ENCODE measurements around the gene FAM83D.
A peak's percentile ranks its signal among the peaks of the same experiment; 100 is the strongest.

The FAM83D gene

GRCh38 chr20:38924718-38925117 lies 1.5 kb upstream of the FAM83D start:
- Histone ChIP-seq H3K4me1 (ENCODE audit: control insufficient read depth, insufficient read depth, low read depth, low read length) (peaks cover 6% of the 10 kb centered on the region), H3K4ac (ENCODE audit: low read depth in 1 of 2, low read length in 2 of 2) (no peak overlapping the region), H3K9me3 (ENCODE audit: control insufficient read depth, low read length) (no peaks in the 10 kb centered on the region), H2AK5ac (ENCODE audit: low read length, severe bottlenecking) (no peak overlapping the region), H3K27ac (ENCODE audit: low read length, poor library complexity, severe bottlenecking) (no peak overlapping the region), H3K36me3 (ENCODE audit: control insufficient read depth in 1 of 2, insufficient read depth in 2 of 2, low read depth in 1 of 2, low read length in 2 of 2) (no peaks in the 10 kb centered on the region), H3K14ac (ENCODE audit: low read length in 2 of 2) (no peak overlapping the region), H2AFZ (ENCODE audit: low read depth, low read length) (no peak overlapping the region), H3K23ac (ENCODE audit: low read length in 2 of 2) (no peak overlapping the region), H3K4me2 (ENCODE audit: low read length, poor library complexity, severe bottlenecking) (no peak overlapping the region), H2BK12ac (ENCODE audit: low read length in 2 of 2) (no peak overlapping the region), H3K9ac (ENCODE audit: low read length) (no peak overlapping the region), H3K18ac (ENCODE audit: low read depth in 1 of 2, low read length in 2 of 2) (no peak overlapping the region), H2BK120ac (ENCODE audit: low read depth, low read length) (no peak overlapping the region), H4K8ac (ENCODE audit: low read length) (no peak overlapping the region), H3K4me3 (ENCODE audit: insufficient read depth in 1 of 2, low read depth in 1 of 2, low read length in 2 of 2) (no peak overlapping the region), H3K27me3 (ENCODE audit: control insufficient read depth in 1 of 2, insufficient read depth in 1 of 2, low read length in 2 of 2) (peaks cover 26 to 27% of the 10 kb centered on the region in 2 experiments), H2BK5ac (ENCODE audit: low read depth, low read length, poor library complexity, severe bottlenecking) (no peak overlapping the region), H4K91ac (ENCODE audit: low read length) (no peak overlapping the region), H2BK15ac (ENCODE audit: low read depth, poor library complexity, severe bottlenecking) (no peak overlapping the region), H3K79me1 (replicated peaks; ENCODE audit: low read length, poor library complexity, severe bottlenecking) (peaks cover 6% of the 10 kb centered on the region)
- 99% methylated on average over 2 of the region's 2 CpGs for WGBS
- no peak for DNase-seq

DNA sequence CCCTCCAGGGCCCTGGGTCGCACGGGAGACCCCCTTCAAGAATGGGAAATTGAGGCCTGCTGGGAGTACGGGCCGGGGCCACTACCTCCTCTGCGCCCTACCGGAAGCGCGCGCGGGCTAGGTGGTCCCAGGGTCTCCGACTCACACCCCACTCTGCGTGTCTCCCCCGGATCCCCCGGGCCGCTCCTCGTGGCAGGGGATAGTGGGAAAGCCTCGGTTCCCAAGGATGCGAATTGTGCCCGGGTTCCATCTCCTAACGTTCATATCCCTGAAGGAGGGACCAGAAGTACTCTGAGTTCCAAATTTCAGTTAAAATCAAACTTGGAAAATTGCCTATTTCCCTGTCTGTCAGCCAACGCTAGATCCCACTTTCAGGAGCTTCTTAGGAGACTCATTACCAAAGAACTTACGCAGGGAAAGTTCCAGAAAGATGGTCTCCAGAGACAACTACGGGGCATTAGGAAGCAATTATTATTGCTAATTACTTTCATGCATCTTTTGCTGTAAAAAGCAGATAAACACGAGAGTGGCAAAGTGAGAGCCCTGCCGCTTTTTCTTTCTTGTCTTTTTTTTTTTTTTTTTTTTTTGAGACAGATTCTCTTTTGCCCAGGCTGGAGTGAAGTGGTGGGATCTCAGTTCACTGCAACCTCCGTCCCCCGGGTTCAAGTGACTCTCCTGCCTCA lies 858 bp downstream of the FAM83D start:
- peaks cover 6% of the 10 kb centered on the region for H3K4me1 ChIP-seq (ENCODE audit: control insufficient read depth, insufficient read depth, low read depth, low read length)
- peak overlapping the region in 1 of 2 experiments; percentile 6 for H3K23ac ChIP-seq (ENCODE audit: low read length in 2 of 2)
- DNase-seq: peak; percentile 44
- peak overlapping the region; percentile 81 for H3K9ac ChIP-seq (ENCODE audit: low read length)
- H3K36me3 ChIP-seq (ENCODE audit: control insufficient read depth in 1 of 2, insufficient read depth in 2 of 2, low read depth in 1 of 2, low read length in 2 of 2): no peaks in the 10 kb centered on the region
- H3K18ac ChIP-seq (ENCODE audit: low read depth in 1 of 2, low read length in 2 of 2): no peak overlapping the region
- no peak overlapping the region for H4K8ac ChIP-seq (ENCODE audit: low read length)
- H4K91ac ChIP-seq (ENCODE audit: low read length): no peak overlapping the region
- peaks cover 2 to 4% of the 10 kb centered on the region in 2 experiments for H3K27me3 ChIP-seq (ENCODE audit: control insufficient read depth in 1 of 2, insufficient read depth in 1 of 2, low read length in 2 of 2)
- H2AK5ac ChIP-seq (ENCODE audit: low read length, severe bottlenecking): no peak overlapping the region
- H3K4me3 ChIP-seq (ENCODE audit: insufficient read depth in 1 of 2, low read depth in 1 of 2, low read length in 2 of 2): peak overlapping the region; percentile 73 to 87
- WGBS: 8% methylated on average over 26 of the region's 27 CpGs
- peak overlapping the region; percentile 96 for H2AFZ ChIP-seq (ENCODE audit: low read depth, low read length)
- peak overlapping the region; percentile 95 for H3K4me2 ChIP-seq (ENCODE audit: low read length, poor library complexity, severe bottlenecking)
- H3K79me1 ChIP-seq (replicated peaks; ENCODE audit: low read length, poor library complexity, severe bottlenecking): peaks cover 9% of the 10 kb centered on the region
- no peaks in the 10 kb centered on the region for H3K9me3 ChIP-seq (ENCODE audit: control insufficient read depth, low read length)
- peak overlapping the region; percentile 35 for H2BK5ac ChIP-seq (ENCODE audit: low read depth, low read length, poor library complexity, severe bottlenecking)
- no peak overlapping the region for H3K4ac ChIP-seq (ENCODE audit: low read depth in 1 of 2, low read length in 2 of 2)
- H3K27ac ChIP-seq (ENCODE audit: low read length, poor library complexity, severe bottlenecking): no peak overlapping the region
- H2BK12ac ChIP-seq (ENCODE audit: low read length in 2 of 2): no peak overlapping the region
- H3K14ac ChIP-seq (ENCODE audit: low read length in 2 of 2): no peak overlapping the region
- no peak overlapping the region for H2BK120ac ChIP-seq (ENCODE audit: low read depth, low read length)
- no peak overlapping the region for H2BK15ac ChIP-seq (ENCODE audit: low read depth, poor library complexity, severe bottlenecking)

DNA sequence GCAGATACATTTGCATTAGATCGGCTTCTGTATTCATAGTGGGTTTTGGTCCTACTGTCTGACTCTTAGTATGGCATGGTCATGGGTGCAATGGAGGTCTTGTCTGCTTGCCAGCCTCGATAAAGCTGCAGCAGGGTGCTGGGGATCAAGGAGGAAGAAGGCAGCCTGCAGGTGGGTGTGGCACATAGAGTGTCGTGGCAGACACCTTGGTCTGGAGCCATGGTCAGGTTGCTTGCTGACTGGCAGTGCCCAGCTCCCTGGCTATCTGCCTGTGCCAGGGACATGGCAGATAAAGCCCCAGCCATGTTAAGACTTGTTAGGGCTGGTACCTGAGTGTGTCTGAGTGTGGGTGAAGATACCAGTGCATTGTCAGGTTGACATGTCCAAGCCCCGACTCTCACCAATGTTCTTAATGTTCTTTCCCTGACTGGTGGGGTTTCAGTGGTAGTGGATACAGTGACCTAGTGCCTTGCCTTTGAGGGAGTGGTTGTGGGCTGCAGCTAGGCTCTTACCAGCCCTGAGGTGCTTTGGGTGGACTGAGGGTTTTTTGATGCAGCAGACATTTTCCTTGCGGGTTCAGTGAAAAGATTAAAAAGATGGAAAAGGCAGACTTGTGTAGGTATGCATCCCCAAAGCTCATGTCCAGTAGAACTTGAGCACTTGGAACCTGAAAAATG lies 1.8 kb downstream of the FAM83D start:
- H4K8ac ChIP-seq (ENCODE audit: low read length): no peak overlapping the region
- no peak overlapping the region for H4K91ac ChIP-seq (ENCODE audit: low read length)
- no peak overlapping the region for H2BK120ac ChIP-seq (ENCODE audit: low read depth, low read length)
- H3K14ac ChIP-seq (ENCODE audit: low read length in 2 of 2): peak overlapping the region in 1 of 2 experiments; percentile 72
- H3K27ac ChIP-seq (ENCODE audit: low read length, poor library complexity, severe bottlenecking): no peak overlapping the region
- H2BK12ac ChIP-seq (ENCODE audit: low read length in 2 of 2): peak overlapping the region in 1 of 2 experiments; percentile 25
- peak overlapping the region in 1 of 2 experiments; percentile 76 for H3K23ac ChIP-seq (ENCODE audit: low read length in 2 of 2)
- H3K18ac ChIP-seq (ENCODE audit: low read depth in 1 of 2, low read length in 2 of 2): peak overlapping the region in 1 of 2 experiments; percentile 14
- no peak overlapping the region for H2BK15ac ChIP-seq (ENCODE audit: low read depth, poor library complexity, severe bottlenecking)
- no peak overlapping the region for H3K4ac ChIP-seq (ENCODE audit: low read depth in 1 of 2, low read length in 2 of 2)
- DNase-seq: no peak
- no peak overlapping the region for H2AFZ ChIP-seq (ENCODE audit: low read depth, low read length)
- no peaks in the 10 kb centered on the region for H3K27me3 ChIP-seq (ENCODE audit: control insufficient read depth in 1 of 2, insufficient read depth in 1 of 2, low read length in 2 of 2)
- peaks cover 6% of the 10 kb centered on the region for H3K4me1 ChIP-seq (ENCODE audit: control insufficient read depth, insufficient read depth, low read depth, low read length)
- no peak overlapping the region for H3K4me2 ChIP-seq (ENCODE audit: low read length, poor library complexity, severe bottlenecking)
- no peaks in the 10 kb centered on the region for H3K9me3 ChIP-seq (ENCODE audit: control insufficient read depth, low read length)
- no peak overlapping the region for H2AK5ac ChIP-seq (ENCODE audit: low read length, severe bottlenecking)
- no peak overlapping the region for H3K9ac ChIP-seq (ENCODE audit: low read length)
- peaks cover 9% of the 10 kb centered on the region for H3K79me1 ChIP-seq (replicated peaks; ENCODE audit: low read length, poor library complexity, severe bottlenecking)
- no peaks in the 10 kb centered on the region for H3K36me3 ChIP-seq (ENCODE audit: control insufficient read depth in 1 of 2, insufficient read depth in 2 of 2, low read depth in 1 of 2, low read length in 2 of 2)
- no peak overlapping the region for H2BK5ac ChIP-seq (ENCODE audit: low read depth, low read length, poor library complexity, severe bottlenecking)
- WGBS: 84% methylated on average over 5 of the region's 5 CpGs
- peak overlapping the region in 1 of 2 experiments; percentile 87 for H3K4me3 ChIP-seq (ENCODE audit: insufficient read depth in 1 of 2, low read depth in 1 of 2, low read length in 2 of 2)

GRCh38 chr20:38930242-38930569 lies 4.0 kb downstream of the FAM83D start:
- H3K27me3 ChIP-seq (ENCODE audit: control insufficient read depth in 1 of 2, insufficient read depth in 1 of 2, low read length in 2 of 2): no peaks in the 10 kb centered on the region
- H3K4ac ChIP-seq (ENCODE audit: low read depth in 1 of 2, low read length in 2 of 2): no peak overlapping the region
- H2BK5ac ChIP-seq (ENCODE audit: low read depth, low read length, poor library complexity, severe bottlenecking): no peak overlapping the region
- DNase-seq: no peak
- H2AFZ ChIP-seq (ENCODE audit: low read depth, low read length): no peak overlapping the region
- H3K79me1 ChIP-seq (replicated peaks; ENCODE audit: low read length, poor library complexity, severe bottlenecking): peaks cover 9% of the 10 kb centered on the region
- H3K9ac ChIP-seq (ENCODE audit: low read length): no peak overlapping the region
- WGBS: 100% methylated on average over 1 of the region's 1 CpG
- H3K9me3 ChIP-seq (ENCODE audit: control insufficient read depth, low read length): no peaks in the 10 kb centered on the region
- no peak overlapping the region for H2BK15ac ChIP-seq (ENCODE audit: low read depth, poor library complexity, severe bottlenecking)
- H4K91ac ChIP-seq (ENCODE audit: low read length): no peak overlapping the region
- peak overlapping the region; percentile 33 for H4K8ac ChIP-seq (ENCODE audit: low read length)
- H2BK12ac ChIP-seq (ENCODE audit: low read length in 2 of 2): no peak overlapping the region
- H3K23ac ChIP-seq (ENCODE audit: low read length in 2 of 2): no peak overlapping the region
- no peak overlapping the region for H3K14ac ChIP-seq (ENCODE audit: low read length in 2 of 2)
- no peak overlapping the region for H2BK120ac ChIP-seq (ENCODE audit: low read depth, low read length)
- H3K18ac ChIP-seq (ENCODE audit: low read depth in 1 of 2, low read length in 2 of 2): no peak overlapping the region
- no peak overlapping the region for H3K4me2 ChIP-seq (ENCODE audit: low read length, poor library complexity, severe bottlenecking)
- peaks cover 6% of the 10 kb centered on the region for H3K4me1 ChIP-seq (ENCODE audit: control insufficient read depth, insufficient read depth, low read depth, low read length)
- no peak overlapping the region for H2AK5ac ChIP-seq (ENCODE audit: low read length, severe bottlenecking)
- no peak overlapping the region for H3K4me3 ChIP-seq (ENCODE audit: insufficient read depth in 1 of 2, low read depth in 1 of 2, low read length in 2 of 2)
- no peak overlapping the region for H3K27ac ChIP-seq (ENCODE audit: low read length, poor library complexity, severe bottlenecking)
- H3K36me3 ChIP-seq (ENCODE audit: control insufficient read depth in 1 of 2, insufficient read depth in 2 of 2, low read depth in 1 of 2, low read length in 2 of 2): no peaks in the 10 kb centered on the region

All from mesenchymal stem cell (in vitro differentiated cells and primary cell).